Right lobe of liver (tissue), 4 donors: ENCODE data around the gene C3.

Experiments used
- POLR2A ChIP-seq: fragments of 450-650 bp; IDR thresholded peaks from one replicate; pipeline ENCODE4 v1.6.1; 2017; ENCODE audit warnings: antibody characterized with exemption, mild to moderate bottlenecking
- TF ChIP-seq, protein P1 (sequence below), 4 donors: fragments of 200-600 bp in 3 of 4; fragments of 450-650 bp in 1 of 4; IDR thresholded peaks; one replicate each; pipeline versions ENCODE4 v1.5.1 to v1.8.0; 2016 to 2022; ENCODE audit warnings: antibody characterized with exemption in 4 of 4, mild to moderate bottlenecking in 2 of 4
- donor health status: DM: no; HTN: no; CAD: no.
- donor health status: DM: no; HTN: no; CAD: no.
- donor health status: DM: no; HTN: yes; CAD: no.

GRCh38 chr19:6660930-6661329, 59.5 kb downstream of the C3 start:
- TF ChIP-seq, protein P1, sequence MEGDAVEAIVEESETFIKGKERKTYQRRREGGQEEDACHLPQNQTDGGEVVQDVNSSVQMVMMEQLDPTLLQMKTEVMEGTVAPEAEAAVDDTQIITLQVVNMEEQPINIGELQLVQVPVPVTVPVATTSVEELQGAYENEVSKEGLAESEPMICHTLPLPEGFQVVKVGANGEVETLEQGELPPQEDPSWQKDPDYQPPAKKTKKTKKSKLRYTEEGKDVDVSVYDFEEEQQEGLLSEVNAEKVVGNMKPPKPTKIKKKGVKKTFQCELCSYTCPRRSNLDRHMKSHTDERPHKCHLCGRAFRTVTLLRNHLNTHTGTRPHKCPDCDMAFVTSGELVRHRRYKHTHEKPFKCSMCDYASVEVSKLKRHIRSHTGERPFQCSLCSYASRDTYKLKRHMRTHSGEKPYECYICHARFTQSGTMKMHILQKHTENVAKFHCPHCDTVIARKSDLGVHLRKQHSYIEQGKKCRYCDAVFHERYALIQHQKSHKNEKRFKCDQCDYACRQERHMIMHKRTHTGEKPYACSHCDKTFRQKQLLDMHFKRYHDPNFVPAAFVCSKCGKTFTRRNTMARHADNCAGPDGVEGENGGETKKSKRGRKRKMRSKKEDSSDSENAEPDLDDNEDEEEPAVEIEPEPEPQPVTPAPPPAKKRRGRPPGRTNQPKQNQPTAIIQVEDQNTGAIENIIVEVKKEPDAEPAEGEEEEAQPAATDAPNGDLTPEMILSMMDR (IDR thresholded peaks at IDR 0.05) = no peak
- TF ChIP-seq POLR2A = no peak
